SU-DHL-6 (cell line): ENCODE data around the gene NR2F2.

ENCODE experiments used
- CTCF ChIP-seq: fragments of 200-600 bp; sonication (generic); IDR thresholded peaks from one replicate; pipeline ENCODE4 v1.5.1; 2017; ENCODE audit warnings: antibody characterized with exemption, mild to moderate bottlenecking, low read length, moderate library complexity; ENCODE audit not compliant: insufficient read depth, poor library complexity, severe bottlenecking
- EZH2phosphoT487 ChIP-seq: fragments of 200-600 bp; sonication (generic), shearing (Covaris generic); conservative IDR thresholded peaks from 2 replicates; pipeline ENCODE4 v1.6.1; 2018; ENCODE audit warnings: mild to moderate bottlenecking, antibody characterized with exemption, low read length, moderate library complexity, mixed read lengths

DNA sequence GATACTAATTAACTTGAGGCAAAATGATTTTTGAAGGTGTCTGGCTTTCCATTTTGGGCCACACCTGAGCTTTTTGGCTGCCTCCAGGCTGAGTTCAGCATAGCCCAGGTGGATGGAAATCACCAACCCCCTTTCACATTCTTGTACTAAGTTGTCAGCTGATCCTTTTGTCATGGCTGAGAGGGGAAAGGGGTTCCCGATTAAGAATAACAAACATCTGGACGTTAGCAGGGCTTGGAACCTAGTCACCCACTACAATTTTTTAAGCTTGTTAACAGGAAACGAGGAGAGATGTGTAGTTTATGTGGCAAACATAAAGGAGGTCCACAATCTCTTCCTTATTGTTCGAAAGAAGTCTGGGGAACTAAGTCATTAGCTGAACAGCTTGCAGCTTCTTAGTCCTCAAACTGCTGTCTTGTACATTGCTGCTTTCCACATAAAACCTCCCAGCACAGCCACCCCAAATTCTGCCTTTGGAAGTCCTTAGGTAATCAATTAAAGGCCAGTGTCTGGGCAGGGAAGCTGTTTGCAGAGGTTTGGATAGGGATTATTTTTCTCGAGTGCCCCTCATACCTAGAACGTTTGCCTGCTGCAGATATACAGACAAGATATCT, 5.0 kb downstream of the NR2F2 start:
- no peak for TF ChIP-seq CTCF
- no peak for TF ChIP-seq EZH2phosphoT487
